Parathyroid adenoma (tissue), 2 donors: ENCODE results near the gene SIX2.
A peak's percentile ranks its signal among the peaks of the same experiment; 100 is the strongest.

Experiments used
- H2AFZ ChIP-seq: fragments of 300-600 bp; sonication (generic); one replicate; pipeline ENCODE4 v1.7.0; 2017; ENCODE audit warnings: antibody characterized with exemption, mild to moderate bottlenecking
- H3K27ac ChIP-seq: fragments of 300-600 bp; sonication (generic); one replicate; pipeline ENCODE4 v1.7.0; 2017
- H3K27me3 ChIP-seq: fragments of 300-600 bp; sonication (generic); one replicate; pipeline ENCODE4 v1.7.0; 2017; ENCODE audit warnings: low read length; ENCODE audit not compliant: control insufficient read depth, insufficient read depth
- H3K36me3 ChIP-seq: fragments of 300-600 bp; sonication (generic); one replicate; pipeline ENCODE4 v1.7.0; 2017; ENCODE audit warnings: low read length; ENCODE audit not compliant: control insufficient read depth, insufficient read depth
- H3K4me1 ChIP-seq: fragments of 300-600 bp; sonication (generic); one replicate; pipeline ENCODE4 v1.7.0; 2017; ENCODE audit warnings: control low read depth
- H3K4me2 ChIP-seq: fragments of 300-600 bp; sonication (generic); one replicate; pipeline ENCODE4 v1.7.0; 2017; ENCODE audit warnings: low read length
- H3K4me3 ChIP-seq: fragments of 300-600 bp; sonication (generic); one replicate; pipeline ENCODE4 v1.7.0; 2017; ENCODE audit warnings: low read depth, low read length
- H3K79me2 ChIP-seq: fragments of 300-600 bp; sonication (generic); one replicate; pipeline ENCODE4 v1.7.0; 2017; ENCODE audit warnings: control low read depth
- H3K9ac ChIP-seq: fragments of 300-600 bp; sonication (generic); one replicate; pipeline ENCODE4 v1.7.0; 2017; ENCODE audit warnings: mild to moderate bottlenecking
- H3K9me3 ChIP-seq: fragments of 300-600 bp; sonication (generic); one replicate; pipeline ENCODE4 v1.7.0; 2017; ENCODE audit warnings: low read length; ENCODE audit not compliant: control insufficient read depth
- CTCF ChIP-seq: fragments of 300-600 bp; sonication (generic); IDR thresholded peaks from one replicate; pipeline ENCODE4 v1.7.0; 2017; ENCODE audit warnings: antibody characterized with exemption, mild to moderate bottlenecking
- donor health status: primary hyperparathyroidism.

The SIX2 gene

DNA sequence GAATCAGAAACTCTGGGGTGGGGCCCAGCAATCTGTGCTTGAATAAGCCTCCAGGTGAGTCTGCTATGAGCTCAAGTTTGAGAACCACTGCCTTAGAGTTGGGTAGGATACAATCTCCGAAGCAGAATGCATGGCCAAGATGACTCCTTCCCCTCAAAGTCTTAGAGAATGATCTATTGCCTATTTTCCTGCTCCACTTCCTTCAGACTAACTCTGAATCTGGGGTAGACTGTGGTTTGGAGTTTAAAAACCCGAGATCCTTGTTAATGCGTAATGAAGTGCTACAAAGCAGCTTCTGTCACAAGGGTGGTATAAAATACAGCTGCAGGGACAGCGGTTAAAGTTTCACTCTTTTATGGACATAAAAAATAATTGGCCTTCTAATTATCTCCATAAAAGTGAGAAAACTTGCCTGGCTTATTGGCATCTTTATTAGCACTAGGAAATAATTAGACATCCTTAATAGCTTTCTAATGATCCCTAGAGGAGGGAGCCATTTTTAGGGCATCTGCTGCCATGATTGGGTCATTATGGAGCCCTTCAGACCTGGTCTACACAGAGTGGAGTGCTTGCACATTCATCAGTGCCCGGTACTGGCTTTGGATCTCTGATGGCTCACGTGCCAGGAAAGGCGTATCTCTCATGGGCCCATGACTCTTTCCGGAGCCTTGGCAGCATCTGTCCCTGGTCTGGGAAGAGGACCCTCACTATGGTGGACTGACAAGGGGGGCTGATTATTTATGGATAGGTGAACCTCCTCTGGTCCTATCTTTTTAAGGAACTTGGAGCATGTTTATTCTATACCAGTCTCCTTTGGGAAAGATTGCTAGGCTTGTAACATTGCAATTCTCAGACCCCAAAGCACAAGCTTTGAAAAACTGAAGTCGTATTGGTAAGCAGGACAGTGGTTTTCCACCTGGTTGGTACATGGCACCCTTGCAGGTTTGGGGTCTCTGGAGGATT is 28.2 kb downstream of the SIX2 start:
- TF ChIP-seq CTCF: no peak
- H3K9me3 ChIP-seq: no peaks in the 10 kb centered on the region
- H3K27ac ChIP-seq: no peak overlapping the region
- no peak overlapping the region for H3K9ac ChIP-seq
- H3K79me2 ChIP-seq: no peaks in the 10 kb centered on the region
- no peak overlapping the region for H2AFZ ChIP-seq
- no peaks in the 10 kb centered on the region for H3K4me1 ChIP-seq
- H3K27me3 ChIP-seq: no peaks in the 10 kb centered on the region
- H3K4me3 ChIP-seq: no peak overlapping the region
- H3K36me3 ChIP-seq: no peaks in the 10 kb centered on the region
- no peak overlapping the region for H3K4me2 ChIP-seq

DNA sequence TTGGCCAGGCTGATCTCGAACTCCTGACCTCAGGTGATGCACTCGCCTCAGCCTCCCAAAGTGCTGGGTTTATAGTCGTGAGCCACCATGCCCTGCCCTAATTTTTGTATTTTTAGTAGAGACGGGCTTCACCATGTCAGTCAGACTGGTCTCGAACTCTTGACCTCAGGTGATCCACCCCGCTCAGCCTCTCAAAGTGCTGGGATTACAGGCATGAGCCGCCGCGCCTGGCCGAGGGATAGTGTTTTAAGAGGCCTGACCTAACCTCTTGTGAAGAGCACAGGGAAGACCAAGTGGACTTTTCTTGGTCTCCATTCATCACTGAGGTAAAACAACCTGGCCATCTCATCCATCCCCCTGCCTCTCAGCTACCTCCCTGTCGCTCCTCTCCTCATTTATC is 29.7 kb downstream of the SIX2 start:
- Histone ChIP-seq H2AFZ (no peak overlapping the region), H3K79me2 (no peaks in the 10 kb centered on the region), H3K27me3 (no peaks in the 10 kb centered on the region), H3K9ac (no peak overlapping the region), H3K4me2 (no peak overlapping the region), H3K4me1 (no peaks in the 10 kb centered on the region), H3K27ac (no peak overlapping the region), H3K4me3 (no peak overlapping the region), H3K9me3 (no peaks in the 10 kb centered on the region), H3K36me3 (no peaks in the 10 kb centered on the region)
- TF ChIP-seq CTCF: no peak

GRCh38 chr2:44975571-44976450 is 33.4 kb downstream of the SIX2 start:
- Histone ChIP-seq H3K27ac (no peak overlapping the region), H2AFZ (no peak overlapping the region), H3K27me3 (no peaks in the 10 kb centered on the region), H3K9ac (no peak overlapping the region), H3K9me3 (no peaks in the 10 kb centered on the region), H3K4me3 (no peak overlapping the region), H3K79me2 (no peaks in the 10 kb centered on the region), H3K4me2 (no peak overlapping the region), H3K4me1 (no peaks in the 10 kb centered on the region), H3K36me3 (no peaks in the 10 kb centered on the region)
- TF ChIP-seq CTCF: no peak

DNA sequence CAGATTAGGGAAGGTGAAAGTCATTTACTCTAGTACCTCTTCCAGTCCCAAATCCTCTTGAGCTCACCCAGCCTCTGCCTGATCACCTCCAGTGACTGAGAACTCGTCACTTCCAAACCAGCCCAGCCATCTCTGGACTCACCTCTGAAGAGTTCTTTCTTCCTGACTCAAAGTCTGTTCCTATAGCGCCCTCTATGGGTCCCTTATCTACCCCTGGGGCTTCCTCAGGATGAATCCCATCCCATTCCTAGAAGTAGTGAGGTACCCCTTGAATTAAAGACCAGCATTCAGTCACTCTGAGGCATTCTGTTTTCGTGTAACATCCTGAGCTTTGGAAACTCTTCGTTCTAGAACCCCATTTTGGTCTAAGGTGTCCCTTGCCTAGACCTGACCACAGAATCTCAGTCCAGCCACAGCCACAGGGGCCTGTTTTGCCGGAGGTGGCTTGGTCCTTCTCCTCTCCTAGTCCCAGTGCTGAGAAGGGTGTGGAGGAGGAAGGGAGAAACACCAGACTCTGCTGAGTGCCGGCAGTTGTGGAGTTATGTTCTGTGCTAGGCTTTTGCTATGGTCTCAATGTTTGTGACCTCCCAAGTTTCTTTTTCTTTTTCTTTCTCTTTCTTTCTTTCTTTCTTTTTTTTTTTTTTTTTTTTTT is 35.1 kb downstream of the SIX2 start:
- no peak overlapping the region for H3K4me3 ChIP-seq
- no peaks in the 10 kb centered on the region for H3K27me3 ChIP-seq
- H2AFZ ChIP-seq: no peak overlapping the region
- H3K79me2 ChIP-seq: no peaks in the 10 kb centered on the region
- no peak overlapping the region for H3K4me2 ChIP-seq
- no peaks in the 10 kb centered on the region for H3K36me3 ChIP-seq
- no peaks in the 10 kb centered on the region for H3K9me3 ChIP-seq
- H3K9ac ChIP-seq: no peak overlapping the region
- no peak overlapping the region for H3K27ac ChIP-seq
- TF ChIP-seq CTCF: peak; percentile 11
- no peaks in the 10 kb centered on the region for H3K4me1 ChIP-seq
